HUES48 (cell line): ENCODE measurements around the gene STAT3.

Experiments used
- H3K27ac ChIP-seq: one replicate; pipeline ENCODE4 v1.7.0; 2013; ENCODE audit warnings: low read depth, low read length, inconsistent platforms
- H3K27me3 ChIP-seq: 2 replicates; pipeline ENCODE4 v1.6.1; 2013; ENCODE audit warnings: mild to moderate bottlenecking, low read length; ENCODE audit not compliant: control insufficient read depth, insufficient read depth
- H3K36me3 ChIP-seq: 2 replicates; pipeline ENCODE4 v1.6.1; 2013; ENCODE audit warnings: low read length; ENCODE audit not compliant: control insufficient read depth, insufficient read depth
- H3K4me1 ChIP-seq: 2 replicates; pipeline ENCODE4 v1.6.1; 2013; ENCODE audit warnings: mild to moderate bottlenecking, low read length; ENCODE audit not compliant: control insufficient read depth, insufficient read depth
- H3K4me3 ChIP-seq: 2 replicates; pipeline ENCODE4 v1.5.1; 2013; ENCODE audit warnings: mild to moderate bottlenecking, low read depth, low read length
- H3K9ac ChIP-seq: 2 replicates; pipeline ENCODE4 v1.6.1; 2013; ENCODE audit warnings: mild to moderate bottlenecking, low read depth, low read length, moderate library complexity
- H3K9me3 ChIP-seq: 2 replicates; pipeline ENCODE4 v1.6.1; 2013; ENCODE audit warnings: low read length; ENCODE audit not compliant: control insufficient read depth, insufficient read depth

Gene STAT3

DNA sequence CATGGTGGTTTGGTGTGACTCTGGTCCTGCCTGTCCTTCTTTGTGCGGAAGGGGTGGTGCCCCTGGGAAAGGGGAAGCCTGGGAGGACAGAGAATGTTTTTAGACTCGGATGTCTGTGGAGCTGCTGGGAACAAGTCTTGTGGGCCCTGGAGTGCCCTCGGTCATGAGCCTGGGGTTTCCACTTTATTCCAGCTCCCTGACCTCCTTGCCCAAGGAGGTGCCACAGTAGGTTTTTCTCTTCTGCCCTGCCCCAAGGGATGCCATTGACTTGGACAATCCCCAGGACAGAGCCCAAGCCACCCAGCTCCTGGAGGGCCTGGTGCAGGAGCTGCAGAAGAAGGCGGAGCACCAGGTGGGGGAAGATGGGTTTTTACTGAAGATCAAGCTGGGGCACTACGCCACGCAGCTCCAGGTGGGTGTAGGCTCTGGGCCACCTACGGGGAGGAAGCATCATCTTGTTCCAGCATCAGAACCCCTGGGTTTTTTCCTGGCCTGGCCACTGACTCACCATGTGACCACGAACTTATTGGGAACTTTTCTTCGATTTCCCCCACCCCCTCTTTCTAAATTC is 98.5 kb downstream of the STAT3 start:
- Histone ChIP-seq H3K27ac (no peak overlapping the region), H3K4me1 (peaks cover 9% of the 10 kb centered on the region; the same call in 1 of the 2 replicates), H3K36me3 (no peaks in the 10 kb centered on the region)

DNA sequence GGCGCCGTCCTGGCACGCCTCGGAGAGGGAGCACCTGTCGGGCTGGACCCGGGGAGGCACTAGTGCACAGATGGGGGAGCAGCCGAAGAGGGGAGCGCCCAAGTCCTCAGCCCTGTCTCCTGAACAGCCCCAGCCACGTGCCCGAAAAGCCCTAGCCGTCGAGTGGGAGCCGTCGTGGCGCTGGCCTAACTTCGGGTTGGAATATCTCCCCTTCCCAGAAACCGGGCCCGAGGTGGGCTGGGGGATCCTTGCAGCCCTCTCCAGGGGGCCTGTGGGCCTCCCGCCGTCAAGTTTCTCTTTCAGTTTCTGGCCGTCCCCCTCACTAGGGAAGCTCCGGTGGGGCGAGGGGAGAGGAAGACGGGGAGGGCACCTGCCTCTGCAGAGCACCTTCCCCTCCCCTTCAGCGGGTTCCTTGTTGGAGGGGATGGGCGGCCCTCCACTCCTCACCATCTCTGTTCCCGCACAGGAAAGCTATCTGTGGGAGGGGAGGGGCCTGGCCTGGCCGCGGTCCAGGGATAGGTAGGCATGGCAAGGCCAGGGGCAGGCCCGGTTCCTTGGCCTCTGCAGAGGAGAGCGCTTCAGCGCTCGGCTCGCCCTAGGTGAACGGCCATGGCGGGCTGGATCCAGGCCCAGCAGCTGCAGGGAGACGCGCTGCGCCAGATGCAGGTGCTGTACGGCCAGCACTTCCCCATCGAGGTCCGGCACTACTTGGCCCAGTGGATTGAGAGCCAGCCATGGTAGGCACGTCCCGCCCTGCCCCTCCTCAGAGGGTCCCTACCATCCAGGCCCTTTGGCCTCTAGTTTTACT is 99.2 kb downstream of the STAT3 start:
- H3K4me3 ChIP-seq, result peak overlapping the region; percentile 55; the same call in 1 of the 2 replicates
- H3K9ac ChIP-seq, result no peak overlapping the region
- H3K27ac ChIP-seq, result no peak overlapping the region
- H3K9me3 ChIP-seq, result no peaks in the 10 kb centered on the region
- peaks cover 35% of the 10 kb centered on the region for H3K27me3 ChIP-seq
- peaks cover 9% of the 10 kb centered on the region; the same call in 1 of the 2 replicates for H3K4me1 ChIP-seq
- H3K36me3 ChIP-seq, result no peaks in the 10 kb centered on the region

More for the DNA sequence above, 98.5 kb downstream of the STAT3 start:
- Histone ChIP-seq H3K9me3 (no peaks in the 10 kb centered on the region), H3K4me3 (no peak overlapping the region), H3K27me3 (peaks cover 35% of the 10 kb centered on the region), H3K9ac (no peak overlapping the region)

DNA sequence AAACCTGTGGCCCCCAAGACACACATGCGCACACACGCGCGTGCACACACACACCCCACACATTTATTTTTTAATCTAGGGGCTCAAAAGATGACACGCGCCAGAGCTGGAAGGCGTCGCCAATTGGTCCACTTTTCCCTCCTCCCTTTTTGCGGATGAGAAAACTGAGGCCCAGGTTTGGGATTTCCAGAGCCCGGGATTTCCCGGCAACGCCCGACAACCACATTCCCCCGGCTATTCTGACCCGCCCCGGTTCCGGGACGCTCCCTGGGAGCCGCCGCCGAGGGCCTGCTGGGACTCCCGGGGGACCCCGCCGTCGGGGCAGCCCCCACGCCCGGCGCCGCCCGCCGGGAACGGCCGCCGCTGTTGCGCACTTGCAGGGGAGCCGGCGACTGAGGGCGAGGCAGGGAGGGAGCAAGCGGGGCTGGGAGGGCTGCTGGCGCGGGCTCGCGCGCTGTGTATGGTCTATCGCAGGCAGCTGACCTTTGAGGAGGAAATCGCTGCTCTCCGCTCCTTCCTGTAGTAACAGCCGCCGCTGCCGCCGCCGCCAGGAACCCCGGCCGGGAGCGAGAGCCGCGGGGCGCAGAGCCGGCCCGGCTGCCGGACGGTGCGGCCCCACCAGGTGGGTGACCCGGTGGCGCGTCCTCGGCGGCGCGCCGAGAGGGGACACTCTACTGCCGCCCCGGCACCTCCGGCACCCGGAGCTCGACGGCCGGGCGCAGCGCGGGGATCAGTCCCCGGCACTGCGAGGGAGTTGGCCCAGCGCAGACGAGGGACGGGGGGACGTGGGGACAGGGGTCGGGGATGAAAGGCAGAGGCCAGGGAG is 100.1 kb downstream of the STAT3 start, which contains the start of gene STAT5A:
Gene STAT5A (plus strand): TSS at position 522 of the 826 bp plus-strand sequence. CDS start 914 bp downstream, outside the sequence.
- 0 out of 2 replicates have a peak within 1 kb of the TSS, but pooled peaks have one; percentile 31 for H3K9ac ChIP-seq
- no peaks in the 10 kb centered on the region for H3K9me3 ChIP-seq
- H3K27ac ChIP-seq, result no peak within 1 kb of the TSS
- peaks cover 9% of the 10 kb centered on the region; the same call in 1 of the 2 replicates for H3K4me1 ChIP-seq
- H3K36me3 ChIP-seq, result no peaks in the 10 kb centered on the region
- peak within 1 kb of the TSS; percentile 55 for H3K4me3 ChIP-seq
- peaks cover 35% of the 10 kb centered on the region for H3K27me3 ChIP-seq

DNA sequence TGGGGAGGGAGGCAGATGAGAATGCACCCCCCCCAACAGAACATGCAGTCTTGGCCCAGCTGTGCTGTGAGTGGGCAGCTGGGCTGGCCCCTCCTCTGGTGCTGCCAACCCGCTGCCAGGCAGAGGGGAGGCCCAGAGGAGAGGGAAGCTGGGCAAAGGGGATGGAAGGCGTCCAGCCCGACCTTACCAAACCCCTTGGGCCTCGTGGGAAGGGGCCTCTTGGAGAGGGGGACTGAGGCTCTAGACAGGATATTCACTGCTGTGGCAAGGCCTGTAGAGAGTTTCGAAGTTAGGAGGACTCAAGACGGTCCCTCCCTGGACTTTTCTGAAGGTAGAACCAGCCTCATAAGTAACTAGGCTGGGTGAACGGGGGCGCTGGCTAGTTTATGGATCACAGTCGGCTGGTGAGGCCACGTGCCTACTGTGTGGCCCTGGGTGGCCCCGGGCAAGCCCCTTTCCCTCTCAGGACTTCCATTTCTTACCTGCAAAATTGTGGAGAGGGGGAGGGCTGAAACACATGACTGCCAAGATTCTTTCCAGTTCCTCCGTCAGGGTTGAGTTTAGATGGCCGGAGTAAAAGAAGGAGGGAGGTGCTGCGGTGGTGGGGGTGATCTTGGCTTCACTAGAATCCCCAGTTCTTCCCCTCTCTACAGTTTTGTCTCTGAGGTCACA is 100.8 kb downstream of the STAT3 start:
- Histone ChIP-seq H3K9ac (no peak overlapping the region), H3K4me1 (peaks cover 9% of the 10 kb centered on the region; the same call in 1 of the 2 replicates), H3K4me3 (peak overlapping the region; percentile 55), H3K27me3 (peaks cover 35% of the 10 kb centered on the region), H3K36me3 (no peaks in the 10 kb centered on the region), H3K27ac (no peak overlapping the region), H3K9me3 (no peaks in the 10 kb centered on the region)

DNA sequence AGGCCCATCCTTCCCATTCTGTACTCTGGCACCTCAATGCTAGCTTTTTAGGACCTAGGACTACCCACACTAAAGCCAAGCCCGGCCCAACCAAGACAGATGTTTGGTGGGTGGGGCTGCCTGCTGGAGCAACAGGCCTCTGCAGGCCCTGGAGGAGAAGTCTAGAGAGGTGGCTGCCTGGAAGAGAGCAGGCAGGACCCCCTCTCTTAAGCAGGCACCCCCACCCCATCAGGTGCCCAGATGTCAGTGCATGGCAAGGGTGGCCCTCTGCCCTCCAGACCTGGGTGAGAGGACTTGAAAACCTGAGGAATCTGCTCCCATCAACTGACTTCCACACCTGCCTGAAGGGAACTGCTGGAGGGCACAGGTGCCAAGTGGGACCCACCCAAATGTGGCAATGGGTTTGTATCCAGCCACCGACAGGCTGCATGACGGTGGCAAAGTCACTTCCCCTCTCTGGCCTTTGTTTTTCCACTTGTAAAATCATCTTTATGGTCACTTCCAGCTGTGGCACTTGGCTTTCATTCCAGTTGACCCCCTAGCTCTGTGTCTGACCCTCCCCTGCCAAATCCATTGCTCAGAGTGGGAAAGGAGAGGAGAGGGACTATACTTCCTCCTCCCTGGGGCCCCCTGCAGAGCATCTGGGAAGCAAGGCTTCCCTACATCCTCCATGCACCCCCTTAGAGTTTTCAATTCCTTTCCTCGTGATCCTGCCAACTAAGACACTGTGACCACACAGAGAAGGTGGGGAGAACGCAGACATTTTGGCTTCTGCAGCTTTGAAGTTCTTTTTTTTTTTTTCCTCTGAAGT is 101.6 kb downstream of the STAT3 start:
- H3K27me3 ChIP-seq, result peaks cover 35% of the 10 kb centered on the region
- H3K4me3 ChIP-seq, result no peak overlapping the region
- H3K4me1 ChIP-seq, result peaks cover 9% of the 10 kb centered on the region; the same call in 1 of the 2 replicates
- no peak overlapping the region for H3K9ac ChIP-seq
- H3K27ac ChIP-seq, result no peak overlapping the region
- no peaks in the 10 kb centered on the region for H3K36me3 ChIP-seq
- H3K9me3 ChIP-seq, result no peaks in the 10 kb centered on the region

DNA sequence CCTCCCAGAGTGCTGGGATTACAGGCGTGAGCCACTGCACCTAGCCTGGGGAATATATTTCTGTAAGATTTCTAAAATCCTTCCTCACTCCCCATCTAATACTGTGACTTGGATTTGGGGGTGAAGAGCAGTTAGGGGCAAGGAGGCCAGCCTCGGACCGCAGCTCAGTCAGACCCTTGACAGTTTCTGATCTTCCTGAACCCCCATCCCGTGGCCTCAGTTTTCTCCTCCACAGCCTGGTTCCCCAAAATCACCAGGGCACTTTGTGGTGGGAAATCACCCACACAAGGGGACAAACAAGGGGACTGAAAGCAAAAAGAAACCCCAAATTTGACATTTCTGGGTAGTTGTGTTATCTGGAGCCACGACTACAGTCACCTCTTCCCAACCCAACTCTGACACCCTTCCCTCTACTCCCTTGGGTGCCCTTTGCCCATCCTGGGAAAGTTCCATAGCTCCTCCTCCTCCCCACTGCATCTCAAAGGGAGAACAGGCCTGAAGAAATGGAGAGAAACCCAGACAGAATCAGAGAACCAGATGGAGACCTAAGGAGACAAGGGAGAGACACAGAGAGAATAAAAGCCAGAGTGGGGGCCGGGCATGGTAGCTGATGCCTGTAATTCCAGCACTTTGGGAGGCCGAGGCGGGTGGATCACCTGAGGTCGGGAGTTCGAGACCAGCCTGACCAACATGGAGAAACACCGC is 102.7 kb downstream of the STAT3 start:
- no peaks in the 10 kb centered on the region for H3K9me3 ChIP-seq
- no peak overlapping the region for H3K27ac ChIP-seq
- peaks cover 9% of the 10 kb centered on the region; the same call in 1 of the 2 replicates for H3K4me1 ChIP-seq
- H3K9ac ChIP-seq, result no peak overlapping the region
- H3K27me3 ChIP-seq, result peaks cover 35% of the 10 kb centered on the region
- no peak overlapping the region for H3K4me3 ChIP-seq
- no peaks in the 10 kb centered on the region for H3K36me3 ChIP-seq

DNA sequence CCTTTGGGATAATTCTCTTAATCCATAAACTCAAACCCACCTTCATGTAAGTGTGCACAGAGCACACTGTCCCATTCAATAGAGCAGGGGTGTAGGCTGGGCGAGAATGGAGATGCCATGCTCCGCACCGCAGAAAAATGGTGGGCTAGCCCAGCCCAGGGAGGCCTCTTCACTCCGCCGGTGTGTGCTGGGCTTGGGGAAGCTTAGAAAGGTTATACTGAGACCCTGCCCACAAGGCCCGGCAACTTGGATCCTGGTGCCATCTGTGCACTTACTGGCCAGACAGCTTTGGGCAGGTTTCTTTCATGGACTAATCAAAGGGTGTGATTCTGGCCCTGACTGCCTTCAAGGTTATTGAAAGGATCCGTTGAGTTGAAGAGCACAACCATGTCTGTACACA is 103.7 kb downstream of the STAT3 start:
- Histone ChIP-seq H3K4me3 (no peak overlapping the region), H3K9me3 (no peaks in the 10 kb centered on the region), H3K4me1 (peaks cover 9% of the 10 kb centered on the region; the same call in 1 of the 2 replicates), H3K36me3 (no peaks in the 10 kb centered on the region), H3K27me3 (peaks cover 26% of the 10 kb centered on the region), H3K9ac (no peak overlapping the region), H3K27ac (no peak overlapping the region)

DNA sequence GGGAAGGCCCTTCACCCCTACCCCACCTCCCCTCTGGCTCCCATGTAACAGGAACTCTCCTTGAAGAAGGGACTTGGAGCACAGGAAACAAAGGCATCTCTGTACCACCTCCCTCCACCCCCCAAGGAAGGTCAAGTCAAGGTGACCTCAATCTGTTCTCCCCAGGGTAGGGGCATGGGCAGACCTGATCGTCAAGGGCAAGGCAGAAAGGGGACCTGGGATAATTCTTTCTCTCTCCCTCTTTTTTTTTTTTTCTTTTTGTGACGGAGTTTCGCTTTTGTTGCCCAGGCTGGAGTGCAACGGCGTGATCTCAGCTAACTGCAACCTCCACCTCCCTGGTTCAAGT is 104.2 kb downstream of the STAT3 start:
- no peak overlapping the region for H3K9ac ChIP-seq
- no peak overlapping the region for H3K4me3 ChIP-seq
- H3K27ac ChIP-seq, result no peak overlapping the region
- H3K36me3 ChIP-seq, result no peaks in the 10 kb centered on the region
- H3K4me1 ChIP-seq, result peaks cover 9% of the 10 kb centered on the region; the same call in 1 of the 2 replicates
- no peaks in the 10 kb centered on the region for H3K9me3 ChIP-seq
- H3K27me3 ChIP-seq, result peaks cover 20% of the 10 kb centered on the region

DNA sequence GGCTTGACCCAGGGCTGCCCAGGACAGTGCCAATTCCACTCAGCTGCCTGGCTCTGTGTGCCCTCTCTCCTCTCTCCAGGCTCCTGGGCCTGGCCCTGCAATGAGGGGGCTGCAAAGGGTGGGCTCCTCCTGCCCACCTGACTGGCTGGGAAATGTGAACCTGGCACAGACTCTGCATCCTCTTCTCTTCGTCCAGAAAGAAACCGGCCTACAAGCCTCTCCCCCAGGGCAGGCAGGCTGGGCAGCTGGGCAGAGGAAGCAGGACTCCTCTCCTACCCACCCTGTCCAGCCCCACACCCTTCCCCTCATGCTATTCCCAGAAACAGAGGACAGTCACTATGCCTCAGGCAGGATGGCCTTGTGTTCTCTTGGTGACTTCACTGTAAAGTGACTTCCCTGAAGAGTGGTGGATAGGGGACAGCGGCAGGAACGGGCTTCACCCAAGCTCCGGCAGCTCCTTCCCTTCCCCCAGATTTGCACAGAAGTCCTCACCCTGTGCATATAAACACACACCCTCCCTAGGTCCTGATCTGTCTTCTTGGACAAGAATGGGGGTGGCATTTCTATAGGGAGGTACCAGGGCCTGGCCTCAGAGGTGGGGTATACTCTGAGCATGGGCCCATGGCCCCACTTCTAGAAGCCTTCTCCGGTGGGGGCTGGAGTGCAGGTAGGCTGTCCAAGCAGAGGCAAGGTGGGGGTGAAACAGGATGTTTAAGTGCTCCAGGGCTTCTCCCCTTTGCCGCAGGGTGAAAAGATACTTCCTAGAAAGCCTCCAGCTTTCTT is 104.8 kb downstream of the STAT3 start:
- H3K4me3 ChIP-seq, result no peak overlapping the region
- H3K27me3 ChIP-seq, result peaks cover 15% of the 10 kb centered on the region
- no peak overlapping the region for H3K9ac ChIP-seq
- H3K4me1 ChIP-seq, result peaks cover 9% of the 10 kb centered on the region; the same call in 1 of the 2 replicates
- H3K36me3 ChIP-seq, result no peaks in the 10 kb centered on the region
- no peak overlapping the region for H3K27ac ChIP-seq
- H3K9me3 ChIP-seq, result no peaks in the 10 kb centered on the region
